C4-2B (cell line): ENCODE results near the gene BANF2.

Experiments
- ZFX ChIP-seq: fragments of 450-650 bp; IDR thresholded peaks from 2 replicates; pipeline ENCODE4 v1.6.1; 2017
- TF ChIP-seq, protein P1 (sequence below): fragments of 450-650 bp; conservative IDR thresholded peaks from 2 replicates; pipeline ENCODE4 v1.5.1; 2017; ENCODE audit warnings: mild to moderate bottlenecking

GRCh38 chr20:17725094-17725835 lies 25.5 kb downstream of the BANF2 start:
- TF ChIP-seq, protein P1, sequence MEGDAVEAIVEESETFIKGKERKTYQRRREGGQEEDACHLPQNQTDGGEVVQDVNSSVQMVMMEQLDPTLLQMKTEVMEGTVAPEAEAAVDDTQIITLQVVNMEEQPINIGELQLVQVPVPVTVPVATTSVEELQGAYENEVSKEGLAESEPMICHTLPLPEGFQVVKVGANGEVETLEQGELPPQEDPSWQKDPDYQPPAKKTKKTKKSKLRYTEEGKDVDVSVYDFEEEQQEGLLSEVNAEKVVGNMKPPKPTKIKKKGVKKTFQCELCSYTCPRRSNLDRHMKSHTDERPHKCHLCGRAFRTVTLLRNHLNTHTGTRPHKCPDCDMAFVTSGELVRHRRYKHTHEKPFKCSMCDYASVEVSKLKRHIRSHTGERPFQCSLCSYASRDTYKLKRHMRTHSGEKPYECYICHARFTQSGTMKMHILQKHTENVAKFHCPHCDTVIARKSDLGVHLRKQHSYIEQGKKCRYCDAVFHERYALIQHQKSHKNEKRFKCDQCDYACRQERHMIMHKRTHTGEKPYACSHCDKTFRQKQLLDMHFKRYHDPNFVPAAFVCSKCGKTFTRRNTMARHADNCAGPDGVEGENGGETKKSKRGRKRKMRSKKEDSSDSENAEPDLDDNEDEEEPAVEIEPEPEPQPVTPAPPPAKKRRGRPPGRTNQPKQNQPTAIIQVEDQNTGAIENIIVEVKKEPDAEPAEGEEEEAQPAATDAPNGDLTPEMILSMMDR = no peak
- no peak for TF ChIP-seq ZFX
